Right cardiac atrium (tissue), 5 donors: ENCODE results near the gene NEK7. TPM values are rescaled to one million over a fixed set of nuclear protein-coding genes. Genes with fewer than 3 reads are reported as not detected.

ENCODE experiments used
- ATAC-seq, 2 donors: fragments of 200-7000 bp; cut with Tn5 transposase; one replicate each; pipeline versions ENCODE4 v1.8.0 to v1.9.1; 2020; ENCODE audit warnings: moderate library complexity in 2 of 2, mild to moderate bottlenecking in 1 of 2
- DNase-seq, 3 donors: peaks; one replicate each; pipeline ENCODE4 v3.0.0-alpha.2; 2020
- H3K27ac ChIP-seq: one replicate; pipeline ENCODE4 v1.5.1; 2013; ENCODE audit warnings: mild to moderate bottlenecking, low read length, control low read depth, moderate library complexity
- H3K27me3 ChIP-seq: one replicate; pipeline ENCODE4 v1.6.1; 2013; ENCODE audit not compliant: control insufficient read depth, insufficient read depth
- H3K4me1 ChIP-seq: one replicate; pipeline ENCODE4 v1.6.1; 2013; ENCODE audit warnings: low read length; ENCODE audit not compliant: control insufficient read depth, insufficient read depth
- H3K4me3 ChIP-seq: one replicate; pipeline ENCODE4 v1.5.1; 2013; ENCODE audit warnings: low read length, control low read depth
- H3K9me3 ChIP-seq: one replicate; pipeline ENCODE4 v1.6.1; 2013; ENCODE audit warnings: low read length; ENCODE audit not compliant: control insufficient read depth
- WGBS: extraction: QIAGEN DNeasy Blood & Tissue Kit; methylation state at CpG from one replicate; pipeline ENCODE4 v1.1.7; 2013; 5-methylcytosine and 5-hydroxymethylcytosine counted together
- intact Hi-C, 4 donors: fragments of 100-400 bp; cut with DNase I; formaldehyde crosslinking; loops; one replicate each; pipeline versions ENCODE4 v1.11.0 to v1.14.0; 2022 to 2023
- polyA plus RNA-seq: library from polyadenylated mRNA; stranded (reverse); fragments of 200-250 nt; gene quantifications from one replicate; pipeline ENCODE4 v1.2.3, GENCODE V29; 2013
- total RNA-seq, 4 donors: library from RNA; stranded (reverse); fragmentation: NEBNext Ultra II Directional; extraction: Animal tissue kit (Norgen Biotek cat#: 25700); gene quantifications; one replicate each; pipeline ENCODE4 v1.2.1, GENCODE V29; 2021
- donor health status: healthy with polysubstance abuse.
- donor health status: DM: no; HTN: yes; CAD: no.
- donor health status: DM: no; HTN: no; CAD: no.
- donor health status: DM: no; HTN: yes; CAD: no; lungs with severe emphysema.
- donor health status: DM: yes; HTN: yes; CAD: no.

NEK7 gene
- total and polyA plus RNA-seq, 5 donors, result 57.6 to 276 (median 173) TPM

- intact Hi-C loops, result no loop called here
- Histone ChIP-seq H3K4me1 (no peaks in the 10 kb centered on the region), H3K4me3 (no peak overlapping the region), H3K27me3 (no peaks in the 10 kb centered on the region), H3K9me3 (peaks cover 3% of the 10 kb centered on the region), H3K27ac (no peak overlapping the region)
- WGBS, result 30% methylated on average over 1 of the region's 1 CpG
- ATAC-seq (no peak), DNase-seq (no peak)
Measured at GRCh38 chr1:198370996-198371395, 214.2 kb downstream of the NEK7 start.

Other genes with a start within 250 kb of the NEK7 start
- 1 to 10 TPM in 1 of 4 donors, under 1 TPM in 3; 0.66 to 1.3 (median 0.81) TPM for gene LHX9, start 239.6 kb upstream of the NEK7 start, total RNA-seq
- gene LHX9, start 239.6 kb upstream of the NEK7 start, polyA plus RNA-seq, result 0.23 TPM